SK-N-MC (cell line): ENCODE results near the gene MIOX.

Source experiments
- DNase-seq: peaks from one replicate; pipeline ENCODE4 v3.0.0-alpha.2; 2011; ENCODE audit warnings: low read depth, low spot score
- H3K27ac ChIP-seq: fragments of 200-600 bp; sonication (generic); 2 replicates; pipeline ENCODE4 v1.5.1; 2016; ENCODE audit warnings: mixed run types
- H3K36me3 ChIP-seq: fragments of 200-600 bp; sonication (generic); 2 replicates; pipeline ENCODE4 v1.6.1; 2017; ENCODE audit warnings: antibody characterized with exemption, low read length, mixed read lengths; ENCODE audit not compliant: insufficient read depth
- H3K4me3 ChIP-seq: fragments of 200-600 bp; sonication (generic); 2 replicates; pipeline ENCODE4 v1.5.1; 2016
- H3K9ac ChIP-seq: fragments of 200-600 bp; sonication (generic); 2 replicates; pipeline ENCODE4 v1.8.0; 2017; ENCODE audit warnings: mixed run types, mixed read lengths; ENCODE audit not compliant: insufficient read length
- H3K9me3 ChIP-seq: fragments of 200-600 bp; sonication (generic); 2 replicates; pipeline ENCODE4 v1.6.1; 2017; ENCODE audit warnings: low read depth, mild to moderate bottlenecking, antibody characterized with exemption, low read length, moderate library complexity, mixed read lengths
- EZH2 ChIP-seq: fragments of 200-600 bp; sonication (generic); IDR thresholded peaks from one replicate; pipeline ENCODE4 v1.6.1; 2017; ENCODE audit warnings: antibody characterized with exemption
- FOXP2 ChIP-seq: optimal IDR thresholded peaks from 2 replicates; pipeline ENCODE3; 2011; ENCODE audit warnings: mild to moderate bottlenecking, moderate library complexity; ENCODE audit not compliant: insufficient read depth; ENCODE audit errors: extremely low read length, control extremely low read depth
- POLR2AphosphoS5 ChIP-seq: IDR thresholded peaks from 2 replicates; pipeline ENCODE4 v1.6.1; 2012; ENCODE audit warnings: mild to moderate bottlenecking, low read depth, low read length, borderline replicate concordance

Gene MIOX

DNA sequence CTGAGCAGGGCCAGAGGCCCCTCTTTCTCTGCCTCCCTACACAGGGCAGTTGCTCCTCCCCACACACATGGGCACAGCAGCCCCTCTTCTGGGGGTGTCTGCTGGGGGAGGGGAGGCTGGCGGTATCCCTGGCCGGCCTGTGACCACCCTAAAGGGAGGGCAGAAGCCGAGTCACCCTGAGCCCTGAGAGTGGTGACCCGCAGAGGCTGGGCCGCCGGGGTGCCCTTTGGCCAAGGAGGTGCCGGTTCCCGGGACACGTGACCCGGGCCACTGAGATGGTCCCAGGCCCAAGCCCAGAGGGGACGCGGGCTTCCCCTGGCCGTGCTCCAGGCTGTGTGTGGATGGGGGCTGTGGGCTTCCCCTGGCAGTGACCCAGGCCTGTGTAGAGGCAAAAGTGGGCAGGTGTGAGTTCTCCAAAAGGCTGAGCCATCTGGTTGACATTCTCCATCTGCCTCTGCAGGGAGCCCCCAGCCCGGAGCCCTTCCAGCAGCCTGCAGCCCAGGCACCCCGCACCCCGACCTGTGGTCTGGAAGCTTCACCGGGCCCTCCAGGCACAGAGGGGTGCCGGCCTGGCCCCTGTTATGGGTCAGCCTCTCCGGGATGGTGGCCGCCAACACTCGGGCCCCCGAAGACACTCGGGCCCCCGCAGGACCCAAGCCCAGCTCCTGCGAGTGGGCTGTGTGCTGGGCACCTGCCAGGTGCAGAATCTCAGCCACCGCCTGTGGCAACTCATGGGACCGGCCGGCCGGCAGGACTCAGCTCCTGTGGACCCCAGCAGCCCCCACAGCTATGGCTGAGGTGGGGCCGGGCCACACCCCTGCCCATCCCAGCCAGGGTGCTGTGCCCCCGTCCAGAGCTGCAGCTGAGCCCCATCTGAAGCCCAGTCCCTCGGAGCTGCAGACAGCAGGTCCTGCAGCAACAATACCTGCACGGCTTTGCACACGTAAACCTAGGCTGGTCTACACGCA, 4.3 kb upstream of the MIOX start:
- TF ChIP-seq EZH2 (no peak), FOXP2 (no peak), POLR2AphosphoS5 (no peak)
- Histone ChIP-seq H3K27ac (peak overlapping the region; percentile 13; the same call in 1 of the 2 replicates), H3K9me3 (no peaks in the 10 kb centered on the region), H3K9ac (peak overlapping the region; percentile 92), H3K4me3 (peak overlapping the region; percentile 91), H3K36me3 (no peaks in the 10 kb centered on the region; the same call in 1 of the 2 replicates)
- DNase-seq: no peak

DNA sequence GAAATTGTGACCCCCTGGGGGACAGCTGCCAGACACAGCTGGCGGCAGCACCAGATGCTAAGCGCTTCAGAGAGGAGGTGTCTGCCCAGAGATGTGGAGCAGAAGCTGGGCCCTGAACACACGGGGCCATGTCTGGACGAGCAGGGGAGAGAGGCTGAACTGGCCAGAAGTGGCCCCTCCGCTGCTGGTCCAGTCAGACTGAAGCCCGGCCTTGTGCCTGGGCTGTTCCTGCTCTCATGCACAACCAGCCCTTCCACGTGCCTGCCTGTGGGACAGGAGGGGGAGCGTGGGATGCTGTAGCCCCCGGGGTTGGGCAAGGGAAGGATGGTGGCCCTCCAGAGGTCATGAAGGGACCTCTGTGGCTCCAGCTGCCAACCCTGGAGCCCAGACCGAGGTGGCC, 3.6 kb upstream of the MIOX start:
- TF ChIP-seq EZH2: no peak
- no peak for TF ChIP-seq FOXP2
- no peak for TF ChIP-seq POLR2AphosphoS5
- peak overlapping the region; percentile 91; the same call in 1 of the 2 replicates for H3K4me3 ChIP-seq
- no peak for DNase-seq
- H3K36me3 ChIP-seq: no peaks in the 10 kb centered on the region; the same call in 1 of the 2 replicates
- H3K9ac ChIP-seq: no peak overlapping the region
- H3K9me3 ChIP-seq: no peaks in the 10 kb centered on the region
- H3K27ac ChIP-seq: no peak overlapping the region

DNA sequence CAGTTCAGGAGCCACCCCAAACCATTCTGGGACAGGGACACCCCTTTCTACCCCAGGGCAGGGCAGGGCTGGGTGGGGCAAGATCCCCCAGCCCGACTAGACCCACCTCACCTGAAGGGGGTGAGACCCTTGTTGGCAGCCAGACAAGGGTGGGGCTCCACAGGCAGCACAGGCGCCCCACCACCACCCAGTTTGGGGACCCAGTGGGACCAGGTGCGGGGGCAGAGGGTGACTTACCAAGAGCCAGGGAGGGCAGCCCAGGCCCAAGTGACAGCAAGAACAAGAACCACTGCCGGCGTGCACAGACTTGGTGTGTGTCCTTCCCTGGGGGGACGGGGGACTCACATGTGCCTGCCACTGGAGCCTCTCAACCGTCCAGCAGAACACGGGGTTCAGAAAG, 3.1 kb upstream of the MIOX start:
- DNase-seq: no peak

DNA sequence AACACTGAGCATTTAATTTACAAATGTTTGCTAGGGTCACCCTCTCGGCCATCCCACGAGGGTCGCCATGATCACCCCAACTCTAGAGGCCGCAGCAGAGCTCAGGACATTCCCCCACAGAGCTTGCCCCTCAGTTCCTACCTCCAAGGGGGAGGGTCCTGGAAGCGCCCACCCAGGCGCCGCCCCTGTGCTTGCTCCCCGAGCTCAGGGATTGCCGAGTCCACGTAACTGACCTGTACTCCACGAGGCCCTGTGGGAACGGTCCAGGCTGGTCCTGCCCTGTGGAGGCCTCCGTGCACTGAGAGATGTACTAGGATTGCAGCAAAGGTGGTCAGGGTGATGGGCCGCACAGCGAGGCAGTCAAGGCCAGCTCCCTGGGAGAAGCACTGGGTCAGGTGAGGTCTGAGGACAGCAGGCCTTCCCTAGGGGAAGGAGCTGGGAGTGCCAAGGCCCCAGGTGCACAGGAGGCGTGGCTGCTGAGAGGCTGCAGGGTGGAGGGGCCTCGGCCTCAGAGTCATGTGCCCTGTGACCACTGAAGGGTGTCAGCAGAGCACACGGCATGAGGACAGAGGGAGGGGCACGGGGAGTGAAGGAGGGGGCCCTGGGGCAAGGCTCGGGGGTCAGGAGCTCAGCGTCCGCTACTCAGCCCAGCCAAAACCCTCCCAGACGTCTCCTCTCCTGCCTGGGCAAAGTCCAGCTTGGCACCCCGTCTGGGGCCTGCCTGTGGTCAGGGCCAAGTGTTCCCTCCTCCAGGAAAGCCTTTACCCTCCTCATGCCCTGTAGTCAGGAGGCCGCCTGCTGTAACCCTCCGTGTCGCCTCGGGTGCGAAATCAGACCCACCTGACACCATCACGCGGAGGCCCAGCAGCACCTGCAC, 2.4 kb upstream of the MIOX start:
- no peak overlapping the region for H3K9ac ChIP-seq
- H3K9me3 ChIP-seq: no peaks in the 10 kb centered on the region
- H3K4me3 ChIP-seq: no peak overlapping the region
- TF ChIP-seq FOXP2 (no peak), EZH2 (no peak), POLR2AphosphoS5 (no peak)
- H3K36me3 ChIP-seq: no peaks in the 10 kb centered on the region; the same call in 1 of the 2 replicates
- H3K27ac ChIP-seq: no peak overlapping the region
- DNase-seq: no peak

More for the DNA sequence above, 3.1 kb upstream of the MIOX start:
- TF ChIP-seq EZH2 (no peak), POLR2AphosphoS5 (no peak), FOXP2 (no peak)
- H3K27ac ChIP-seq: no peak overlapping the region
- H3K9ac ChIP-seq: no peak overlapping the region
- H3K36me3 ChIP-seq: no peaks in the 10 kb centered on the region; the same call in 1 of the 2 replicates
- no peak overlapping the region for H3K4me3 ChIP-seq
- H3K9me3 ChIP-seq: no peaks in the 10 kb centered on the region

DNA sequence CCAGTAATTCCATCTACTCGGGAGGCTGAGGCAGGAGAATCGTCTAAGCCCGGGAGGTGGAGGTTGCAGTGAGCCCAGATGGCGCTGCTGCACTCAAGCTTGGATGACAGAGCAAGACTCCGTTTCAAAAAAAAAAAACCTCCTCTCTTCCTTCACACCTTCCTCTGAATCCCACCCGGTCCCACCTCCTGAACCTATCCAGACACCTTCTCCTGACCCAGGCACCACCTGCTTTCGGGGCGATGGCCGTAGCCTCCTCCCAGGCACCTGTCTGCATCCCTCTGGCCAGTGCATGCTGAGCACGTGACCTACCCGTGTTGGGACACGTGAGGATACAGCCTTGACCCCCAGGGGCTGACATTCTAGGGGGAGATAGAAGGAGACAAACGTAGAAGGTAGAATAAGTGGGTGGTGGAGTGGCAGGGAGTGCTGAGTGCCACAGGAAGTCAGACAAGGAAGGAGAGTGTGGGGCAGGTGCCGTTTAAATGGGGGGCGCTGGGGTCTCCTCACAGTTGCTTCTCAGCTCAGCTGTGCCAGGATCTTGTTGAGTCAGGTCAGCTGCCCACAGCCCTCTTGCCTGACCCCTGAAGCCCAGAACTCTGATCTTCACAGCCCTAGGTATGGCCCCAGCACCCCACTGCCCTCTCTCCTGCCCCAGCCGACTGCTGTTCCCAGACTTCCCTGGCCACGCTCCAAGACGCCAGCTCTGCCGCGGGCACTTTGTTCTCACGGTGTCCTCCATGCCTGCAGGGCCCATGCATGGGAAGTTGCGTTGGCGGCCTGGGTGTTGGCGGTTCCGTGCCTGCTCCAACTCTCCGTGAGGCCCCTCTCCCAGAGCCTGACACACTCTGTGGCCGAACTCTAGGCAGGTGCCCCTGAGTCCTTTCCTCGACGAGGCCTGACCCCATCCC, 1.2 kb upstream of the MIOX start:
- DNase-seq: no peak
- no peaks in the 10 kb centered on the region; the same call in 1 of the 2 replicates for H3K36me3 ChIP-seq
- peak overlapping the region; percentile 14; the same call in 1 of the 2 replicates for H3K4me3 ChIP-seq
- H3K9ac ChIP-seq: no peak overlapping the region
- H3K9me3 ChIP-seq: no peaks in the 10 kb centered on the region
- no peak overlapping the region for H3K27ac ChIP-seq
- TF ChIP-seq POLR2AphosphoS5 (0 out of 2 replicates have a peak, but pooled peaks have one; percentile 12), FOXP2 (no peak), EZH2 (no peak)

DNA sequence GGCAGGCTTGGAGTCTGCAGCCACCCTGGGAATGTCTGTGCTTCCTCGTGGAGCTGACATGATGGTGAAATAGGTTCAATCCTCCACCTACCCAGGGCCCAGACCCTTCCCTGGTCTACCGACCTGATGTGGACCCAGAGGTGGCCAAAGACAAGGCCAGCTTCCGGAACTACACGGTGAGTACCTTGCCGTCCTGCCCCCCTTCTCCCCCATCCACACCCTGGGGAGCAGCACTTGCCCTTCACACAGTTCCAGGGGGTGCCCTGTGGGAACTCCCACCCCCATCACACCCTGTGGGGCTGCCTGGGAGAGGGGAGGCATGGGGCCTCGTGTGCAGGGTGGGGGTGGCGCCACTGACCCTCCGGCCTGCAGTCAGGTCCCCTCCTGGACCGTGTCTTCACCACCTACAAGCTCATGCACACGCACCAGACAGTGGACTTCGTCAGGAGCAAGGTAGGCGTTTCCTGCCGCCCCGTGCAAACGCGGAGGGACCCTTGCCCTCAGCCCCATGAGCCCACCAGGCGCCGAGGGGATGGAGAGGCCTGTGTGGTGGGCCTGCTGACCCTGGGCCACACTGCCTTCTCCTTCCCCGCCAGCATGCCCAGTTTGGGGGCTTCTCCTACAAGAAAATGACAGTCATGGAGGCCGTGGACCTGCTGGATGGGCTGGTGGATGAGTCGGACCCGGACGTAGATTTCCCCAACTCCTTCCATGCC, 789 bp downstream of the MIOX start:
- no peak for TF ChIP-seq EZH2
- no peak for TF ChIP-seq POLR2AphosphoS5
- TF ChIP-seq FOXP2: no peak
- Histone ChIP-seq H3K36me3 (no peaks in the 10 kb centered on the region; the same call in 1 of the 2 replicates), H3K4me3 (no peak overlapping the region), H3K9ac (no peak overlapping the region), H3K9me3 (no peaks in the 10 kb centered on the region), H3K27ac (no peak overlapping the region)
- no peak for DNase-seq
